ENCODE measurements around the gene NLRP11.

The NLRP11 gene

DNA sequence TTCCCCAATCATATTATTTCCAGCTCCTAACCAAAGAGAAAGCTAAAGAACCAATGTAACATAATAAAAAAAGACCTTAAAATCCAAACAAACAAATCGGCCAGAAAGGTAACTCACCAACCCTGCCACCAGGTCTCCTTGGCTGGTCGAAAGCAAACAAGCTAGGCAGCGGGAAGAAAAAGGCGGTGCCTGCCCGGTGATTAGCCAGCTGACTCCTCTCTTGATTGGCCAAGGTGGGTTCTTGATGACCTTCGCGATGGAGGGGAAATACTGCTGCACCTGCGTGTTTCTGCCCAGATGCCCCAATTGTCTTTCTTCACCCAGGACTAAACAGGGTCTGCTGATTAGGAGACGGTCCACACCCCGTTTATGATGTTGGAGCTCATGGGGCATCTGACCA, at the start of gene NLRP11:
Gene NLRP11, minus strand, starts transcription at position 154 of the 400 bp plus-strand sequence. CDS start 13,825 bp downstream, outside the sequence.
- Mint-ChIP-seq H3K9me3 (peaks cover 10% of the 10 kb centered on the region), H3K27me3 (no peaks in the 10 kb centered on the region), H3K4me3 (no peak within 1 kb of the TSS), H3K27ac (no peak within 1 kb of the TSS), H3K36me3 (ENCODE audit: low read depth) (no peaks in the 10 kb centered on the region), H3K4me1 (ENCODE audit: low read depth) (no peaks in the 10 kb centered on the region)
- DNase-seq: no peak

DNA sequence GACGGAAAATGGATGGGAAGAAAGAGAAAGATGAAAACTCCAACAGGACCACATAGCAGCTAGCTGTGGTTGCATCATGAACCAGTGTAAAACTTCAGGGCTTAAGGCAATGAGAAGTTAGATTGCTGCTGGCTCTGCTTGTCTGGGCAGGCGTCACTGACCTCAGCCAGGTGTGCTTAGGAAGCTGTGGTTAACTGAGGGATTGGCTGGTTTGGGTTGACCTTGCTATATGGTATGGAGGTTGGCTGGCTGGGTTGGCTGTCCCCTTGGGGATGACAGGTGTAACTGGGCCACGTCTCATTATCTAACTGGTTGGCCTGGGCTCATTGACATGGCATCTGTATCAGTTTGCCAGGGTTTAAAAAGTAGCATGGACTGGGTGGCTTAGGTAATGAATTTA, 45.4 kb upstream of the NLRP11 start:
- H3K4me3 Mint-ChIP-seq: no peak overlapping the region
- no peaks in the 10 kb centered on the region for H3K4me1 Mint-ChIP-seq (ENCODE audit: low read depth)
- peaks cover 17% of the 10 kb centered on the region for H3K9me3 Mint-ChIP-seq
- H3K27ac Mint-ChIP-seq: no peak overlapping the region
- no peaks in the 10 kb centered on the region for H3K36me3 Mint-ChIP-seq (ENCODE audit: low read depth)
- no peaks in the 10 kb centered on the region for H3K27me3 Mint-ChIP-seq
- DNase-seq: no peak

DNA sequence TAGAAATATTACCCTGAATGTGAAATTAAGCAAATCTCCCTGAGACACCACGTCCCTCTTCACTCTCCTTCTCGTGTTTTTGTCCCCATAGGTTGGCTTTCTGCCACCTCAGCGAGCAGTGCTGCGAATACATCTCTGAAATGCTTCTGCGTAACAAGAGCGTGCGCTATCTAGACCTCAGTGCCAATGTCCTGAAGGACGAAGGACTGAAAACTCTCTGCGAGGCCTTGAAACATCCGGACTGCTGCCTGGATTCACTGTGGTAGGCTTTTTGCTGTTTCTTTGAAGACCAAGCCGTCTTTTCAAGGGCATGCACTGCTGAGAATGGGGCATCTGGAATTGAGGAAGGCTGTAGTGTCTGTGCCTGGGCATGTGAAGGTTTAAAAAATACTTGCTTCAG, 38.9 kb upstream of the NLRP11 start:
- Mint-ChIP-seq H3K27me3 (peaks cover 5% of the 10 kb centered on the region), H3K4me1 (ENCODE audit: low read depth) (no peaks in the 10 kb centered on the region), H3K9me3 (peaks cover 15% of the 10 kb centered on the region), H3K36me3 (ENCODE audit: low read depth) (no peaks in the 10 kb centered on the region), H3K4me3 (no peak overlapping the region), H3K27ac (no peak overlapping the region)
- no peak for DNase-seq

DNA sequence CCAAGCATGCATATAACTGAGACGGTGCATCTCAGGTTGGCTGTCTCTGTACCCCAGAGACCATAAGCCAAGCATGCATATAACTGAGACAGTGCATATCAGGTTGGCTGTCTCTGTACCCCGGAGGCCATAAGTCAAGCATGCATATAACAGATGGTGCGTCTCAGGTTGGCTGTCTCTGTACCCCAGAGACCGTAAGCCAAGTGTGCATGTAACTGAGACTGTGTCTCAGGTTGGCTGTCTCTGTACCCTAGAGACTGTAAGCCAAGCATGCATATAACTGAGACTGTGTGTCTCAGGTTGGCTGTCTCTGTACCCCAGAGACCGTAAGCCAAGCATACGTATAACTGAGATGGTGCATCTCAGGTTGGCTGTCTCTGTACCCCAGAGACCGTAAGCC, 35.3 kb upstream of the NLRP11 start:
- no peak overlapping the region for H3K4me3 Mint-ChIP-seq
- peaks cover 21% of the 10 kb centered on the region for H3K9me3 Mint-ChIP-seq
- H3K27ac Mint-ChIP-seq: no peak overlapping the region
- no peaks in the 10 kb centered on the region for H3K4me1 Mint-ChIP-seq (ENCODE audit: low read depth)
- peaks cover 5% of the 10 kb centered on the region for H3K27me3 Mint-ChIP-seq
- no peak for DNase-seq
- no peaks in the 10 kb centered on the region for H3K36me3 Mint-ChIP-seq (ENCODE audit: low read depth)

DNA sequence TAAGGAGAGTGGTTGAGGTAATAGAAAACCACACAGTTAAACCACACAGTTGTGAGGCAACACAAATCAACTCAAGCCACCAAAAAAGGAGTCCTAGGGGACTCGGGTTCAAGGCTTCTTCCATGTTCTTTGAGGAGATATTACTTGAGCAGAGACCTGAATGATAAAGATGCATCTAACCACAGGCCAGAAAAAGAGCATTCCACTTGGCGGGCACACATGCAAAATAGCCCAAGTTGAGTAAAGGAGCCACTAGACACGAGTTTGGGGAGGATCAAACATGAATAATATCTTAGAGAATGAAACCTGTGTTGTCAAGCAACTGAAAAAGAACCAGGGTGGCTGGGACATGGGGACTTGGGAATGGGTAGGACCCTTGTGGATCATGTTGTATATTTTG, 34.7 kb upstream of the NLRP11 start:
- Mint-ChIP-seq H3K4me1 (ENCODE audit: low read depth) (no peaks in the 10 kb centered on the region), H3K9me3 (peaks cover 23% of the 10 kb centered on the region), H3K27me3 (peaks cover 5% of the 10 kb centered on the region), H3K36me3 (ENCODE audit: low read depth) (no peaks in the 10 kb centered on the region), H3K4me3 (no peak overlapping the region), H3K27ac (no peak overlapping the region)
- DNase-seq: no peak

DNA sequence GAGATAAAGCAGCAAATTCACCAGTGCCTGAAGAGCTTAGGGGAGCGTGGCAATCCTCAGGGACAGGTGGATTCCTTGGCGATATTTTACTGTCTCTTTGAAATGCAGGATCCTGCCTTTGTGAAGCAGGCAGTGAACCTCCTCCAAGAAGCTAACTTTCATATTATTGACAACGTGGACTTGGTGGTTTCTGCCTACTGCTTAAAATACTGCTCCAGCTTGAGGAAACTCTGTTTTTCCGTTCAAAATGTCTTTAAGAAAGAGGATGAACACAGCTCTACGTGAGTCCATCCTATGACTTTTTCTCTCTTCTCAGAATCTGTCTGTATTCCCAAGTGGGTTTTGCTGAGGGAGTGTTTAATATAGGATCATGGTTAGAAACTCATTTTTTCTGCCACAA, 27.2 kb upstream of the NLRP11 start:
- Mint-ChIP-seq H3K9me3 (peaks cover 4% of the 10 kb centered on the region), H3K27me3 (no peaks in the 10 kb centered on the region), H3K4me1 (ENCODE audit: low read depth) (no peaks in the 10 kb centered on the region), H3K27ac (no peak overlapping the region), H3K4me3 (no peak overlapping the region), H3K36me3 (ENCODE audit: low read depth) (no peaks in the 10 kb centered on the region)
- no peak for DNase-seq

DNA sequence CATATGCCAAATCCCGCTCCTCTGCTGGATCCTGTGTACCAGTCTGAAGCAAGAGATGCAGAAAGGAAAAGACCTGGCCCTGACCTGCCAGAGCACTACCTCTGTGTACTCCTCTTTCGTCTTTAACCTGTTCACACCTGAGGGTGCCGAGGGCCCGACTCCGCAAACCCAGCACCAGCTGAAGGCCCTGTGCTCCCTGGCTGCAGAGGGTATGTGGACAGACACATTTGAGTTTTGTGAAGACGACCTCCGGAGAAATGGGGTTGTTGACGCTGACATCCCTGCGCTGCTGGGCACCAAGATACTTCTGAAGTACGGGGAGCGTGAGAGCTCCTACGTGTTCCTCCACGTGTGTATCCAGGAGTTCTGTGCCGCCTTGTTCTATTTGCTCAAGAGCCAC, 26.6 kb upstream of the NLRP11 start:
- Mint-ChIP-seq H3K4me3 (no peak overlapping the region), H3K27me3 (no peaks in the 10 kb centered on the region), H3K4me1 (ENCODE audit: low read depth) (no peaks in the 10 kb centered on the region), H3K27ac (no peak overlapping the region), H3K9me3 (peaks cover 4% of the 10 kb centered on the region), H3K36me3 (ENCODE audit: low read depth) (no peaks in the 10 kb centered on the region)
- no peak for DNase-seq

DNA sequence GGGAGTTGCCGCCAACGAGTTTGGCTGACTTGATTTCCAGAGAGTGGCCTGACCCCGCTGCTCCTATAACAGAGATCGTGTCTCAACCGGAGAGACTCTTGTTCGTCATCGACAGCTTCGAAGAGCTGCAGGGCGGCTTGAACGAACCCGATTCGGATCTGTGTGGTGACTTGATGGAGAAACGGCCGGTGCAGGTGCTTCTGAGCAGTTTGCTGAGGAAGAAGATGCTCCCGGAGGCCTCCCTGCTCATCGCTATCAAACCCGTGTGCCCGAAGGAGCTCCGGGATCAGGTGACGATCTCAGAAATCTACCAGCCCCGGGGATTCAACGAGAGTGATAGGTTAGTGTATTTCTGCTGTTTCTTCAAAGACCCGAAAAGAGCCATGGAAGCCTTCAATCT, 26.2 kb upstream of the NLRP11 start:
- no peak for DNase-seq
- Mint-ChIP-seq H3K9me3 (peaks cover 4% of the 10 kb centered on the region), H3K27ac (no peak overlapping the region), H3K36me3 (ENCODE audit: low read depth) (no peaks in the 10 kb centered on the region), H3K27me3 (no peaks in the 10 kb centered on the region), H3K4me3 (no peak overlapping the region), H3K4me1 (ENCODE audit: low read depth) (no peaks in the 10 kb centered on the region)

DNA sequence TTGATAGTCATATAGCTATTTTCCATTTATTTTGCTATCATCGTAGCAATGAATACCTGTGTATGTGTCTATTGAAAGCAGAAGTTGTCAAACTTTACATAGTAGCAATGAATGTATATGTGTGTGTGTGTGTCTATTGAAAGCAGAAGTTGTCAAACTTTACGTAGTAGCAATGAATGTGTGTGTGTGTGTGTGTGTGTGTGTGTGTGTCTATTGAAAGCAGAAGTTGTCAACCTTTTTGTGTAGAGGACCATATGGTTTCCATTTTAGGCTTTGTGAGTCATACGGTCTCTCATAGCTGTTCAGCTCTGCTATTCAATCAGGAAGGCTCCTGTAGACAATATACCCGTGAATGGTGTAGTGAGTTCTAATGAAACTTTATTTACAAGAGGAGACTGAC, 25.4 kb upstream of the NLRP11 start:
- no peaks in the 10 kb centered on the region for H3K27me3 Mint-ChIP-seq

DNA sequence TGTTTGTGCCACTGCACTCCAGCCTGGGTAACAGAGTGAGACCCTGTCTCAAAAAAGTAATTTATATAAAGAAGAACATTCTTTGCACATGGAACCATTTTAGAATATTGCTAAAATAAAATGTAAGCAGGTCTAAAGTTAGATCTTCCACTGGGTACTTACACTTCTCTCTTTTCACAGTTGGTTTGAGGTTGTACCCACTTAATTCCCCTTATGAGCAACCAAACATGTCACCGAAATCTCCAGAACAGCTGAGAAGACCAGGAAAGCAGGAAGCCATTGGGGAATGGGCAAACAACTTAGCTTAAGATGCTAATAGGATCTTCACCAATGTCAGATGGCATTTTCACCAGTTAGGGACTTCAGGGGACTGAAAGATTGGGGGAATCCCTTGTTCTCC, 23.4 kb upstream of the NLRP11 start:
- Mint-ChIP-seq H3K4me1 (ENCODE audit: low read depth) (no peaks in the 10 kb centered on the region), H3K27ac (no peak overlapping the region), H3K9me3 (peaks cover 10% of the 10 kb centered on the region), H3K4me3 (no peak overlapping the region), H3K36me3 (ENCODE audit: low read depth) (no peaks in the 10 kb centered on the region), H3K27me3 (no peaks in the 10 kb centered on the region)
- DNase-seq: no peak

More for the DNA sequence above, 25.4 kb upstream of the NLRP11 start:
- Mint-ChIP-seq H3K4me1 (ENCODE audit: low read depth) (no peaks in the 10 kb centered on the region), H3K4me3 (no peak overlapping the region), H3K27ac (no peak overlapping the region), H3K9me3 (peaks cover 5% of the 10 kb centered on the region), H3K36me3 (ENCODE audit: low read depth) (no peaks in the 10 kb centered on the region)
- no peak for DNase-seq

DNA sequence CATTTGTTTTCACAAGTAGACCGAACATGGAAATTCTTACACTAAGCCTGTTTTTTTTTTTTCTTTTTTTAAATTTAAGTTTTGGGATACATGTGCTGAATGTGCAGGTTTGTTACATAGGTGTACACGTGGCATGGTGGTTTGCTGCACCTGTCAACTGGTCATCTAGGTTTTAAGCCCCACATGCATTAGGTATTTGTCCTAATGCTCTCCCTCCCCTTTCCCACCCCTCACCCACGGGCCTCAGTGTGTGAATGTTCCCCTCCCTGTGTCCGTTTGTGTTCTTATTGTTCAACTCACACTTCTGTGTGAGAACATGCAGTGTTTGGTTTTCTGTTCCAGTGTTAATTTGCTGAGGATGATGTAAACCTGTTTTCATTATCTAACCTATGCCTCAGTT, 7.1 kb upstream of the NLRP11 start:
- no peak overlapping the region for H3K27ac Mint-ChIP-seq
- no peaks in the 10 kb centered on the region for H3K36me3 Mint-ChIP-seq (ENCODE audit: low read depth)
- no peaks in the 10 kb centered on the region for H3K27me3 Mint-ChIP-seq
- no peak for DNase-seq
- H3K4me1 Mint-ChIP-seq (ENCODE audit: low read depth): no peaks in the 10 kb centered on the region
- H3K9me3 Mint-ChIP-seq: peaks cover 28% of the 10 kb centered on the region
- no peak overlapping the region for H3K4me3 Mint-ChIP-seq

DNA sequence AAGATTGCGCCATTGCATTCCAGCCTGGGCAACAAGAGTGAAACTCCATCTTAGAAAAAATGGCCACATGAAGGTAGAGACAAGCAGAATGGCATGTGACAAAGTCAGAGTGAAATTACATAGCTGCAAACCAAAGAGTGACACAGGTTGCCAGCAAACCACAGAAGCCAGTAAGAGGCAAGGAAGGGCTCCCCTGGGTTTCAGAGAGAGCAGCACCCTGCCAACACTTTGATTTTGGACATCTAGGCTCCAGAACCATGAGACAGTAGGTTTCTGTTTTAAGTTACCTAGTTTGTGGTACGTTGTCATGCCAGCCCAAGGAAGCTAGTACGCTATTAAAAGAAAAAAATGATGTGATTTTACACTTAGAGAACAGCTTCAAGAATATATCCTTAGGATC, 6.5 kb upstream of the NLRP11 start:
- Mint-ChIP-seq H3K4me3 (no peak overlapping the region), H3K27ac (no peak overlapping the region), H3K9me3 (peaks cover 26% of the 10 kb centered on the region), H3K36me3 (ENCODE audit: low read depth) (no peaks in the 10 kb centered on the region), H3K4me1 (ENCODE audit: low read depth) (no peaks in the 10 kb centered on the region), H3K27me3 (no peaks in the 10 kb centered on the region)
- DNase-seq: no peak

DNA sequence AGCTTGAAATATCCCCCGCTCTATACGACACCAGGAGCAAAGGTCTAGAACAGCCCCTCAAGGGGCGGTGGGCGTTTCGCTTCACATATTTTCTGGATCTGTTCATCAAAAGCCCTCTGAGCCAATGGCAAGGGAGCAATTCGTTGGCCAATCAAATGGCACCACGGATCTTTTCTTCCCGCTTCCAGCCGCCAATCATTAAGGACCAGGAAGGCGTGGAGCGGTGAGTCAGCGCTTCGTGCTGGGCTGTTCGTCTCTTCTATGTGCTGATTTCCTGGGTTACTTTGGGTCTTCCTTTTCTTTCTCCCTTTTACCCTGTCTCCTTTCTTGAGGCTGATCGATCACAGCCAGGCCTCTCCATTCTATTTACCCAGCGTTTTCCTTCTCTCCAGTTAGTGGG, 4.5 kb upstream of the NLRP11 start, which contains the start of gene NLRP4:
Gene NLRP4, plus strand, starts transcription at position 201 of the 400 bp plus-strand sequence. CDS start 15,541 bp downstream, outside the sequence.
- no peaks in the 10 kb centered on the region for H3K36me3 Mint-ChIP-seq (ENCODE audit: low read depth)
- H3K4me1 Mint-ChIP-seq (ENCODE audit: low read depth): no peaks in the 10 kb centered on the region
- H3K27me3 Mint-ChIP-seq: no peaks in the 10 kb centered on the region
- no peak within 1 kb of the TSS for H3K4me3 Mint-ChIP-seq
- no peak within 1 kb of the TSS for H3K27ac Mint-ChIP-seq
- peaks cover 17% of the 10 kb centered on the region for H3K9me3 Mint-ChIP-seq
- no peak for DNase-seq

DNA sequence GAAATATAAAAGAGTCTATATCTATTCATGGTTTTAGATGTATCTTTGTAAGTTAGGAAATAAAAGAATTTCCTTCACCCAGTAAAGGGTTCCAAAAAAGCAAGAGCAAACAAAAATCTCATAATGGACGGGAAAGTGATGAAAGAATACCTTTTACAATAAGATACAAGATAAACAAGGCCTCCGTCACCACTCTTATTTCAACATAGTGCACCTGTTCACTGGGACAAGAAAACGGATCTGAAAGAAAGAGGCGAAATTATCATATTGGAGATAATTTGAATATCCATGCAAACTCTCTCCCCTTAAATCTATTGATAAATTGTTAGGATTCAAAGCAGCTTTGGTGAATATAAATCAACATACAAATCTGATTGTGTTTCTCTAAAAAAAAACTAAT, 877 bp upstream of the NLRP11 start:
- Mint-ChIP-seq H3K4me3 (no peak overlapping the region), H3K4me1 (ENCODE audit: low read depth) (no peaks in the 10 kb centered on the region)

DNA sequence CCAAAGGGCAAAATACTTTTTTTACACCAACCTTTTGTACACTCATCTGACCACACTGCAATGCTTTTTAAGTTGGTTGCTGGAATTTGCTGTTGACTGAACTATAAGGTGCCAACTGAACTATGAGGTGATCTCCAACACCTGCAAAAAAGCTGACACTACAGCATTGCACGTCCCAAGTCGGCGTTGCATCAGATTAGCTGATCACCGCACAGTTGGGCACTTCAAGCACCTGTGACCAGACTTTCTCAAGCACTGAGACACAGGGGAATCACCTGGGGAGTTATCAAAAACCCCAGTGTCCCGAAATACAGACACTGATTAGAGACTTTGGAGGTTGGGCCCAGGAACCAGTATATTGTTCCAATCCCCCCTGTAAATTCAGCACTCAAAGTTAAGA, 1.1 kb downstream of the NLRP11 start:
- no peaks in the 10 kb centered on the region for H3K27me3 Mint-ChIP-seq
- no peak overlapping the region for H3K27ac Mint-ChIP-seq
- no peak overlapping the region for H3K4me3 Mint-ChIP-seq
- no peak for DNase-seq
- H3K36me3 Mint-ChIP-seq (ENCODE audit: low read depth): no peaks in the 10 kb centered on the region
- H3K9me3 Mint-ChIP-seq: peaks cover 5% of the 10 kb centered on the region
- H3K4me1 Mint-ChIP-seq (ENCODE audit: low read depth): no peaks in the 10 kb centered on the region

More for the DNA sequence above, 877 bp upstream of the NLRP11 start:
- DNase-seq: no peak
- H3K36me3 Mint-ChIP-seq (ENCODE audit: low read depth): no peaks in the 10 kb centered on the region
- H3K27ac Mint-ChIP-seq: no peak overlapping the region
- peaks cover 10% of the 10 kb centered on the region for H3K9me3 Mint-ChIP-seq
- H3K27me3 Mint-ChIP-seq: no peaks in the 10 kb centered on the region

DNA sequence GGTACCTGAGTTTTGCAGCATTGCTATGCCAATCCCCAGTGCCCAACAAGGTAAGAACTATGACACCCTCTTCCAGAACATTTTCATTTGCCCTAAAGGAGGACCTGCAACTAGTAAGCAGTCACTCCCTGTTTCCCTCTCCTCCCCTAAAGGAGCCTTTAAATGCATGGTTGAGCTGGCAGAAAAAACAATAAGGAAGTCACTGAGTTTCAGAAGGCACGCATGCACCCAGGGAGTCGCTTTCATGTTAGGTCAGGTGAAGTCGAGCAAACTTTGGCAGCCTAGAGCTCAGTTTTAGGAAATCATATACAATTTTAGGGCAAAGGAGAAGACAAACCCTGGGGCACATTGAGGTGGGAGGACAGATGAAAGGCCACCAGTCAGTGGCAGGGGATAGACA, 11.8 kb downstream of the NLRP11 start:
- no peaks in the 10 kb centered on the region for H3K4me1 Mint-ChIP-seq (ENCODE audit: low read depth)
- peaks cover 8% of the 10 kb centered on the region for H3K27me3 Mint-ChIP-seq
- no peak overlapping the region for H3K4me3 Mint-ChIP-seq
- no peak overlapping the region for H3K27ac Mint-ChIP-seq
- no peak for DNase-seq
- H3K9me3 Mint-ChIP-seq: peaks cover 9% of the 10 kb centered on the region
- no peaks in the 10 kb centered on the region for H3K36me3 Mint-ChIP-seq (ENCODE audit: low read depth)
